GM23338 (cell line): ENCODE measurements around the gene SPRYD7. TPM values are rescaled to one million over a fixed set of nuclear protein-coding genes. Genes with fewer than 3 reads are reported as not detected.

Experiments
- ATAC-seq: fragments of 200-7000 bp; cut with Tn5 transposase; 3 replicates; pipeline ENCODE4 v1.9.1; 2020
- DNase-seq: peaks from one replicate; pipeline ENCODE4 v3.0.0-alpha.2; 2015; ENCODE audit warnings: low spot score
- H2AFZ ChIP-seq: fragments of 200-600 bp; sonication (generic); 2 replicates; pipeline ENCODE4 v1.8.0; 2016; ENCODE audit warnings: antibody characterized with exemption, mild to moderate bottlenecking, moderate library complexity
- H3F3A ChIP-seq: fragments of 200-600 bp; sonication (generic); replicated peaks from 2 replicates; pipeline ENCODE4 v1.8.0; 2017; ENCODE audit warnings: antibody characterized with exemption, mixed run types, low read depth
- H3K27ac ChIP-seq: fragments of 200-600 bp; sonication (generic); 2 replicates; pipeline ENCODE4 v1.6.1; 2016; ENCODE audit warnings: low read depth
- H3K27me3 ChIP-seq: fragments of 200-600 bp; sonication (generic); 2 replicates; pipeline ENCODE4 v1.8.0; 2016; ENCODE audit warnings: mild to moderate bottlenecking, mixed run types, moderate library complexity; ENCODE audit not compliant: insufficient read depth
- H3K36me3 ChIP-seq: fragments of 200-600 bp; sonication (generic); 2 replicates; pipeline ENCODE4 v1.8.0; 2016; ENCODE audit warnings: mild to moderate bottlenecking; ENCODE audit not compliant: insufficient read depth
- H3K4me1 ChIP-seq: fragments of 200-600 bp; sonication (generic); 2 replicates; pipeline ENCODE4 v1.8.0; 2016; ENCODE audit warnings: mild to moderate bottlenecking, moderate library complexity; ENCODE audit not compliant: insufficient read depth
- H3K4me2 ChIP-seq: fragments of 200-600 bp; sonication (generic); 2 replicates; pipeline ENCODE4 v1.7.1; 2017; ENCODE audit warnings: mixed run types
- H3K4me3 ChIP-seq: fragments of 200-600 bp; sonication (generic); 2 replicates; pipeline ENCODE4 v1.6.1; 2016; ENCODE audit warnings: mixed run types
- H3K79me2 ChIP-seq: fragments of 200-600 bp; sonication (generic); replicated peaks from 2 replicates; pipeline ENCODE4 v1.8.0; 2017; ENCODE audit warnings: mild to moderate bottlenecking; ENCODE audit not compliant: insufficient read depth
- H3K9me2 ChIP-seq: fragments of 200-600 bp; sonication (generic); 2 replicates; pipeline ENCODE4 v1.8.0; 2017; ENCODE audit not compliant: insufficient read depth
- H4K20me1 ChIP-seq: fragments of 200-600 bp; sonication (generic); replicated peaks from 2 replicates; pipeline ENCODE4 v1.8.0; 2017; ENCODE audit warnings: mild to moderate bottlenecking; ENCODE audit not compliant: insufficient read depth
- H3K27ac Mint-ChIP-seq: 2 replicates; pipeline ENCODE4 v1.8.0; 2020; ENCODE audit warnings: inconsistent platforms, mild to moderate bottlenecking, moderate library complexity, mixed read lengths
- H3K27me3 Mint-ChIP-seq: 3 replicates; pipeline ENCODE4 v1.8.0; 2022; ENCODE audit warnings: low read depth, mild to moderate bottlenecking, moderate library complexity, mixed read lengths, inconsistent platforms; ENCODE audit not compliant: insufficient read depth, poor library complexity
- H3K36me3 Mint-ChIP-seq: 3 replicates; pipeline ENCODE4 v1.8.0; 2021; ENCODE audit warnings: low read depth, mild to moderate bottlenecking, inconsistent platforms, moderate library complexity, mixed read lengths
- H3K4me1 Mint-ChIP-seq: 3 replicates; pipeline ENCODE4 v1.8.0; 2020; ENCODE audit warnings: mild to moderate bottlenecking, inconsistent platforms, mixed read lengths
- H3K4me3 Mint-ChIP-seq: 3 replicates; pipeline ENCODE4 v1.8.0; 2021; ENCODE audit warnings: moderate library complexity, mild to moderate bottlenecking, inconsistent platforms, mixed read lengths
- H3K9me3 Mint-ChIP-seq: 3 replicates; pipeline ENCODE4 v1.8.0; 2020; ENCODE audit warnings: moderate library complexity, mild to moderate bottlenecking, inconsistent platforms, mixed read lengths
- CREB1 ChIP-seq: fragments of 250-450 bp; sonication (Bioruptor Pico); IDR thresholded peaks from 2 replicates; pipeline ENCODE4 v1.5.0; 2020; ENCODE audit warnings: low read depth, mild to moderate bottlenecking, moderate library complexity
- EZH2 ChIP-seq: fragments of 200-600 bp; sonication (generic); IDR thresholded peaks from one replicate; pipeline ENCODE4 v1.8.0; 2017; ENCODE audit warnings: antibody characterized with exemption, mild to moderate bottlenecking, low read depth; ENCODE audit not compliant: unreplicated experiment
- EZH2phosphoT487 ChIP-seq: fragments of 200-600 bp; sonication (generic); IDR thresholded peaks from one replicate; pipeline ENCODE4 v1.8.1; 2018; ENCODE audit warnings: antibody characterized with exemption; ENCODE audit not compliant: unreplicated experiment
- NANOG ChIP-seq: IDR thresholded peaks from 2 replicates; pipeline ENCODE4 v1.6.1; 2016; ENCODE audit warnings: antibody characterized with exemption, borderline replicate concordance
- POLR2AphosphoS5 ChIP-seq: IDR thresholded peaks from 2 replicates; pipeline ENCODE4 v1.6.1; 2016; ENCODE audit warnings: antibody characterized with exemption, low read depth
- ZNF114 ChIP-seq: fragments of 250-450 bp; sonication (Bioruptor Pico); IDR thresholded peaks from 2 replicates; pipeline ENCODE4 v1.5.0; 2020; ENCODE audit warnings: mild to moderate bottlenecking, moderate library complexity
- polyA plus RNA-seq: library from polyadenylated mRNA; unstranded; fragments of >200 nt; fragmentation: Nextera tagmentation; extraction: Ambion mirVana; gene quantifications from 2 replicates; pipeline ENCODE4 v1.2.1, GENCODE V29; 2016
- total RNA-seq: library from RNA; depleted of rRNA; stranded (reverse); fragments of >200 nt; shearing (Covaris generic); gene quantifications from 2 replicates; pipeline ENCODE4 v1.2.3, GENCODE V29; 2014
- TF ChIP-seq, protein P1 (sequence below): fragments of 250-450 bp; sonication (Bioruptor Pico); IDR thresholded peaks from 2 replicates; pipeline ENCODE4 v1.5.0; 2020; ENCODE audit warnings: mild to moderate bottlenecking, moderate library complexity

The SPRYD7 gene
- total and polyA plus RNA-seq, 2 experiments from 2014 or later: 2.9 to 7.4 TPM

DNA sequence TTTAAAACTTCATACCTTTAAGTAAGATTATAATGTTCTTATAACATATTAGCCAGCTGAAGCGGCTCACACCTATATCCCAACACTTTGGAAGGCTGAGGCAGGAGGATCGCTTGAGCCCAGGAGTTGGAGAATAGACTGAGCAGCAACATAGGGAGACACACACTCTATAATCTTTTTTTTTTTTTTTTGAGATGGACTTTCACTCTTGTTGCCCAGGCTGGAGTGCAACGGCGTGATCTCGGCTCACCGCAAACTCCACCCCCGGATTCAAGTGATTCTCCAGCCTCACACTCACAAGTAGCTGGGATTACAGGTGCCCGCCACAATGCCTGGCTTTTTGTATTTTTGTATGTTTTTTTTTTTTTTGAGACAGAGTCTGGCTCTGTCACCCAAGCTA lies 37.3 kb downstream of the SPRYD7 start:
- H3K4me3 ChIP-seq: no peak overlapping the region
- H3K9me2 ChIP-seq: no peaks in the 10 kb centered on the region
- no peaks in the 10 kb centered on the region for H3K36me3 ChIP-seq
- no peak overlapping the region for H3K4me2 ChIP-seq
- no peak overlapping the region for H3K27ac Mint-ChIP-seq
- H3K27me3 ChIP-seq: no peaks in the 10 kb centered on the region
- no peak overlapping the region for H2AFZ ChIP-seq
- no peaks in the 10 kb centered on the region for H4K20me1 ChIP-seq
- ATAC-seq: no peak
- H3K27me3 Mint-ChIP-seq: peaks cover 5% of the 10 kb centered on the region
- no peaks in the 10 kb centered on the region for H3K4me1 ChIP-seq
- H3K27ac ChIP-seq: no peak overlapping the region
- DNase-seq: no peak
- H3K4me1 Mint-ChIP-seq: no peaks in the 10 kb centered on the region
- TF ChIP-seq, protein P1, sequence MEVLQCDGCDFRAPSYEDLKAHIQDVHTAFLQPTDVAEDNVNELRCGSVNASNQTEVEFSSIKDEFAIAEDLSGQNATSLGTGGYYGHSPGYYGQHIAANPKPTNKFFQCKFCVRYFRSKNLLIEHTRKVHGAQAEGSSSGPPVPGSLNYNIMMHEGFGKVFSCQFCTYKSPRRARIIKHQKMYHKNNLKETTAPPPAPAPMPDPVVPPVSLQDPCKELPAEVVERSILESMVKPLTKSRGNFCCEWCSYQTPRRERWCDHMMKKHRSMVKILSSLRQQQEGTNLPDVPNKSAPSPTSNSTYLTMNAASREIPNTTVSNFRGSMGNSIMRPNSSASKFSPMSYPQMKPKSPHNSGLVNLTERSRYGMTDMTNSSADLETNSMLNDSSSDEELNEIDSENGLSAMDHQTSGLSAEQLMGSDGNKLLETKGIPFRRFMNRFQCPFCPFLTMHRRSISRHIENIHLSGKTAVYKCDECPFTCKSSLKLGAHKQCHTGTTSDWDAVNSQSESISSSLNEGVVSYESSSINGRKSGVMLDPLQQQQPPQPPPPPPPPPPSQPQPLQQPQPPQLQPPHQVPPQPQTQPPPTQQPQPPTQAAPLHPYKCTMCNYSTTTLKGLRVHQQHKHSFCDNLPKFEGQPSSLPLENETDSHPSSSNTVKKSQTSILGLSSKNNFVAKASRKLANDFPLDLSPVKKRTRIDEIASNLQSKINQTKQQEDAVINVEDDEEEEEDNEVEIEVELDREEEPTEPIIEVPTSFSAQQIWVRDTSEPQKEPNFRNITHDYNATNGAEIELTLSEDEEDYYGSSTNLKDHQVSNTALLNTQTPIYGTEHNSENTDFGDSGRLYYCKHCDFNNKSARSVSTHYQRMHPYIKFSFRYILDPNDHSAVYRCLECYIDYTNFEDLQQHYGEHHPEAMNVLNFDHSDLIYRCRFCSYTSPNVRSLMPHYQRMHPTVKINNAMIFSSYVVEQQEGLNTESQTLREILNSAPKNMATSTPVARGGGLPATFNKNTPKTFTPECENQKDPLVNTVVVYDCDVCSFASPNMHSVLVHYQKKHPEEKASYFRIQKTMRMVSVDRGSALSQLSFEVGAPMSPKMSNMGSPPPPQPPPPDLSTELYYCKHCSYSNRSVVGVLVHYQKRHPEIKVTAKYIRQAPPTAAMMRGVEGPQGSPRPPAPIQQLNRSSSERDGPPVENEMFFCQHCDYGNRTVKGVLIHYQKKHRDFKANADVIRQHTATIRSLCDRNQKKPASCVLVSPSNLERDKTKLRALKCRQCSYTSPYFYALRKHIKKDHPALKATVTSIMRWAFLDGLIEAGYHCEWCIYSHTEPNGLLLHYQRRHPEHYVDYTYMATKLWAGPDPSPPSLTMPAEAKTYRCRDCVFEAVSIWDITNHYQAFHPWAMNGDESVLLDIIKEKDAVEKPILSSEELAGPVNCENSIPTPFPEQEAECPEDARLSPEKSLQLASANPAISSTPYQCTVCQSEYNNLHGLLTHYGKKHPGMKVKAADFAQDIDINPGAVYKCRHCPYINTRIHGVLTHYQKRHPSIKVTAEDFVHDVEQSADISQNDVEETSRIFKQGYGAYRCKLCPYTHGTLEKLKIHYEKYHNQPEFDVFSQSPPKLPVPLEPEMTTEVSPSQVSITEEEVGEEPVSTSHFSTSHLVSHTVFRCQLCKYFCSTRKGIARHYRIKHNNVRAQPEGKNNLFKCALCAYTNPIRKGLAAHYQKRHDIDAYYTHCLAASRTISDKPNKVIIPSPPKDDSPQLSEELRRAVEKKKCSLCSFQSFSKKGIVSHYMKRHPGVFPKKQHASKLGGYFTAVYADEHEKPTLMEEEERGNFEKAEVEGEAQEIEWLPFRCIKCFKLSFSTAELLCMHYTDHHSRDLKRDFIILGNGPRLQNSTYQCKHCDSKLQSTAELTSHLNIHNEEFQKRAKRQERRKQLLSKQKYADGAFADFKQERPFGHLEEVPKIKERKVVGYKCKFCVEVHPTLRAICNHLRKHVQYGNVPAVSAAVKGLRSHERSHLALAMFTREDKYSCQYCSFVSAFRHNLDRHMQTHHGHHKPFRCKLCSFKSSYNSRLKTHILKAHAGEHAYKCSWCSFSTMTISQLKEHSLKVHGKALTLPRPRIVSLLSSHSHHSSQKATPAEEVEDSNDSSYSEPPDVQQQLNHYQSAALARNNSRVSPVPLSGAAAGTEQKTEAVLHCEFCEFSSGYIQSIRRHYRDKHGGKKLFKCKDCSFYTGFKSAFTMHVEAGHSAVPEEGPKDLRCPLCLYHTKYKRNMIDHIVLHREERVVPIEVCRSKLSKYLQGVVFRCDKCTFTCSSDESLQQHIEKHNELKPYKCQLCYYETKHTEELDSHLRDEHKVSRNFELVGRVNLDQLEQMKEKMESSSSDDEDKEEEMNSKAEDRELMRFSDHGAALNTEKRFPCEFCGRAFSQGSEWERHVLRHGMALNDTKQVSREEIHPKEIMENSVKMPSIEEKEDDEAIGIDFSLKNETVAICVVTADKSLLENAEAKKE (CRISPR knock-in tag): no peak
- no peaks in the 10 kb centered on the region for H3K9me3 Mint-ChIP-seq
- H3K4me3 Mint-ChIP-seq: no peak overlapping the region
- H3K36me3 Mint-ChIP-seq: no peaks in the 10 kb centered on the region
- H3K79me2 ChIP-seq: no peaks in the 10 kb centered on the region
- no peaks in the 10 kb centered on the region for H3F3A ChIP-seq

DNA sequence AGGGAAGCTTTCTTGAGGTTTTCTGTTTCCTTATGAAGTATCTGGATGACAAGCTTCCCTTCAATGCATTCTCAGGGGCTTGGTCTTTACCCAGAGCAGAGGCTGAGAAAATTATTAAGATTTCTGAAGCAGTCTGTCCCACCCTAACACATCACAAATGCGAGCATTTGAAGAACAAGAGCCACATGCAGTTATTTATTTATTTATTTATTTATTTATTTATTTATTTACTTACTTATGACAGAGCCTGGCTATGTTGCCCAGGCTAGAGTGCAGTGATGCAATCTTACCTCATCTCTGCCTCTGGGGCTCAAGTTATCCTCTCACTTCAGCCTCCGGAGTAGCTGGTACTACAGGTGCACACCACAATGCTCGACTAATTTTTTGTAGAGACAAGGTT lies 38.4 kb downstream of the SPRYD7 start:
- H3K4me3 Mint-ChIP-seq: no peak overlapping the region
- H3K36me3 Mint-ChIP-seq: no peaks in the 10 kb centered on the region; the same call in 2 of the 3 replicates
- H3K4me1 ChIP-seq: no peaks in the 10 kb centered on the region
- H3K4me1 Mint-ChIP-seq: no peaks in the 10 kb centered on the region
- H3K79me2 ChIP-seq: no peaks in the 10 kb centered on the region
- no peaks in the 10 kb centered on the region for H3K27me3 ChIP-seq
- no peak overlapping the region for H3K4me3 ChIP-seq
- H2AFZ ChIP-seq: no peak overlapping the region
- no peak for ATAC-seq
- no peak overlapping the region for H3K4me2 ChIP-seq
- H3K27ac Mint-ChIP-seq: no peak overlapping the region
- H4K20me1 ChIP-seq: no peaks in the 10 kb centered on the region
- no peak overlapping the region for H3K27ac ChIP-seq
- no peak for DNase-seq
- H3K36me3 ChIP-seq: no peaks in the 10 kb centered on the region
- no peaks in the 10 kb centered on the region for H3F3A ChIP-seq
- H3K27me3 Mint-ChIP-seq: peaks cover 5% of the 10 kb centered on the region
- H3K9me2 ChIP-seq: no peaks in the 10 kb centered on the region
- no peaks in the 10 kb centered on the region for H3K9me3 Mint-ChIP-seq
- TF ChIP-seq, protein P1 (CRISPR knock-in tag): no peak
- no peak for TF ChIP-seq ZNF114 (CRISPR knock-in tag)
- TF ChIP-seq NANOG: no peak
- TF ChIP-seq POLR2AphosphoS5: no peak
- no peak for TF ChIP-seq CREB1 (CRISPR knock-in tag)
- no peak for TF ChIP-seq EZH2phosphoT487
- TF ChIP-seq EZH2: no peak
